Stimulated activated naive CD4-positive, alpha-beta T cell (primary cell): ENCODE data around the gene CRYBA1.
"Not testable (repeated sequence)": the region's sequence is repeated elsewhere in the genome, so short reads cannot be mapped to it uniquely, and the experiment has no call there.

ENCODE experiments used
- DNase-seq, 6 experiments: peaks; one replicate each; lab custom pipeline; 2025; lab: John Stamatoyannopoulos, UW

The CRYBA1 gene

DNA sequence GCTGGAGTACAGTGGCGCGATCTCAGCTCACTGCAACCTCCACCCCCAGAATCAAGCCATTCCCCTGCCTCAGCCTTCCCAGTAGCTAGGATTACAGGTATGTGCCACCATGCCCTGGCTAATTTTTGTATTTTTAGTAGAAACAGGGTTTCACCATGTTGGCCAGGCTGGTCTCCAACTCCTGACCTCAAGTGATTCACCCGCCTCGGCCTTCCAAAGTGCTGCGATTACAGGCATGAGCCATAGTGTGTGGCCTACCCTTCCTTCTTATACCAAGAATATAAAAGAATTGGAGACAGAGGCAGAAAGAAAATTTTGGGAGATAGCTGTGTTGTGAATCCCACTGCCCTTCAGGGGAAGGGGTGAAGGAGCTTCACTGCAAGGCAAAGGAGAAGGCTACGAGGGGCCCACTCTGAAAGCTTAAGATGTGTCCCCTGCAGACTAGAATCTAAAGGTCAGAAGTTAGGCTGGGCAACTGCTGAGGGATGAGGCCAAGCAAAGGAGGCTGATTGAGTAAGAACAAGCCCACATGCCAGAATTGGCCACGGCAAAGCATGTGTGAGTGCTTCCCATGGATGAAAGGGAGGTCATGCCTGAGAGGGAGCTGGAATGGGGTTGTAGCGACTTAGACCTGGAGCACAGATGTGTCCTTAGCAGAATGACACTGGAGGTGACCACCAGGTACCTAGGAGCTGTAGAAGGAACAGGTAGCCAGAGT is 8.4 kb upstream of the CRYBA1 start:
- DNase-seq: no peak

DNA sequence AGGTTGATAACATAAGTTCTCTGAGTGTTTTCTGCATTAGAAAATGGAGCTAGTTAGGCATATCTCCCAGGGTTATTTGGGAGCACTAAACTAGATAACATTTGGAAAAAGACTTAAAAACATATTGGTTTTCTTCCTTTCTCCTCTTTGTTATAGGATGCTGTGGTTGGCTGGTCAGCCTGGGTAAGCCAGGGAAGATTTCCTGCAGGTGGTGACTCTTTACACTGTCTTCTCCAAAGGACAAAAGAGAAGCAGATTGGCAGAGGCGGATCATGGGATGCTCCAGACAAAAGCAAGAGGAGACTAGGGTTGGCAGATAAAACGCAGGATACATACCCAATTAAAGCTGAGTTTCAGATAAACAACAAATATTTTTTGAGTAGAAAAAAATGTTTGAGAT is 6.2 kb upstream of the CRYBA1 start:
- DNase-seq: no peak

DNA sequence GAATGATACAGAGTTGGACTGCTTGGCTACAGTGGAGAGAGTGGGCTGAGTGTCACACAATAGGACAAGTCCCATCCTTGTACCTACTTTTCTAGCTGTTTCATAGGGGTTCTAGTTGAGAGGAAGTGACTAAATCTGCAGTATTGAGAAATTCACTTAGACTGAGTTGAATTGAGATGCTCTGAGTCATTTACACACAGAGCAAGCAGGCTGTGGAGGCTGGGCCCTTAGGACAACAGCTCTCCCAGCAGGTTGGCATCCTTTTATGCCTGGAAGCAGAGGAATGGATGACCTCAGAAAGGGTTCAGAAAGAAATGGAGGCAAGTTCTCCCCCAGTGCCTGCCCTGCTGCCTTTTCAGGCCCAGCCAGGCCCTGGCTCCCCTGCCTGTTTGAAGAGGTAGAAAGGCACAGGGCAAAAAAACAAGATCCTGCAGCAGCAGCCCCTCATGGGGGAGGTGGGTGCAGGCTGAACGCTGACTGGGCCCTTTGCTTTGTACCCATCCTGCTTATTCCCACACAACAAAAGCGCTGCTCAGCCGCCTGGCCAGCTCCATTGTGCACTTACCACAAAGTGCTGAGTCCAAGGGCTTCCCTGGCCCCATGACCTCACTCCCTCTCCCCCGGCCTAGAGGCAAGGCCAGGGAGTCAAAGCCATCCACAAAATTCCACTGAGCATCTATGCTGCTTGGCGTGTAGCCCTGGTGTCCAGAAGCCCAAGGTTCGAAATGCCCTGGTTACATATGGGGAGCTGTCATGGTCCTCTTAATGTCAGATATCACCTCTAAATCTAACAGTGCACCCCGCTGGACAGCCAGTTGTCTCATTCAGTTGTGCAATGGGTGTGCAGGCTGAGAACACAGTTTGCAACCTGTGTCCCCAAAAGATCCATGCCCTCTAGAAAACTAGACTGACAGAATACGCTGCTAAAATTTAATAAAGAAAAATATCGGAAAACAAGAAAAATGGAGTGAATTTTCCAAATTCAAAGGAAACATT is 5.4 kb upstream of the CRYBA1 start:
- DNase-seq: no peak

DNA sequence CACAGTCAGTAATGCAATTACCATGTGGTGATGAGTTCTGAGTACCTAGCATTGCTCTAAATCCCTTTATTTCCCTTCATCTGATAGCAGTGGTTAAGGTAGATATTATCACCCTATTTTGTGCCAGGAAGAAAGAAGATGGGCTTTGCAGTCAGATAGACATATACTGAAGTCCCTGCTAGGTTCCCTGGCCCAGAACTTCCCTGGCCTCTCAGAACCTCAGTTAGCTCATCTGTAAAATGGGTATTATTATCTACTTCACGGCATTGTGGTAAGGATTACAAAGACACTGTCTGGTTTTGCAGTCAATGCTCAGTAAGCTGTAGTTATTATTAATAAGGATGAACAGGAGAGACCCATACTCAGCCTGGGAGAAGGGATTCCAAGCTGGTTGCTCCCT is 4.6 kb upstream of the CRYBA1 start:
- DNase-seq: no peak

DNA sequence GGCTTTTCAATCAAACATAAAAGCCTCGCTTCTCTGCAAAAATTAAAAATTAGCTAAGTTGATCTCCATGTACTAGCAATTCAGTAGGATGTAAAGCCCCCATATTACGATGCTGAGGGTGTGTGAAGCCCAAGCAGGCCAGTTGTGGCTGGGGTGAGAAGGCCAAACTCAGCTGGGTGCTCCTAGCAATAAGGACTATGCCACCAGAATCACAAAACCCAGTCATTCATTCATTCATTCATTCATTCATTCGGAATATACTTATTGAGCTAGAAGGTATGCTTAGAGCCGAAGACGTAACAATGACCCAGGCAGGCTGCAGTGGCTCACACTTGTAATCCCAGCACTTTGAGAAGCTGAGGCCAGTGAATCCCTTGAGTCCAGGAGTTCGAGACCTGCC is 3.9 kb upstream of the CRYBA1 start:
- DNase-seq: no peak

DNA sequence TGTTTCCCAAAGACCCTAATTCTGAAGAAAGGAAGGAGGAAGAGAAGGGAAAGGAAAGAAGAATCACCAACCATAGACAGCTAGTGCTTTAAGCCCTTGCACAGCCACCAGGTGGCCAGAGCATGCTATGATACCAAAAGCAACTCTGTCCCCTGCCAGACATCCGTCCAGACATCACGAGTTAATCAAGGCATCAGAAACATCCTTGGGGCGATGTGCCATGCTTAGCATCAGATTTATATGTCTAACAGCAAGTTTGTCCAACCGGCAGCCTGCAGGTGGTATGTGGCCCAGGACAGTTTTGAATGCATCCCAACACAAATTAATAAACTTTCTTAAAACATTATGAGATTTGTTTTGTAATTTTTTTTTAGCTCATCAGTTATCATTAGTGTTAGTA is 2.9 kb upstream of the CRYBA1 start:
- DNase-seq: no peak

DNA sequence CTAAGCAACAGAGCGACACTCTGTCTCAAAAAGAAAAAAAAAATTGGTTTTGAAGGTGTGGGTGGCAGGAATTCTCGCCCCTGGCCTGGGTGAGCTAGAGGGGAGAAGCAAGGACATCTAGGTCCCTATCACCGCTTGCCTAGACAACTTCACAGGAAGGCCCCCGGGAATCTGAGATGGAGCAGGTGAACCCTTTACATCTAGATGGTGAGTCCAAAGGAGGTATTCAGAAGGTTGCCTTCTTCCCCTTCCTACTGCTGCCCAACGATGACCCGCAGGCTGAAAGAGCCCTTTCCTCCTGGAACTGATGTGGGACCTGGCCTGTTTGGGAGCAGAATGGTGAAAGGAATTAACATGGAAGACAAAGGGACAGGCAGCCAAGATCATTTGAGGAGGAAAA is 1.3 kb upstream of the CRYBA1 start:
- no peak for DNase-seq

DNA sequence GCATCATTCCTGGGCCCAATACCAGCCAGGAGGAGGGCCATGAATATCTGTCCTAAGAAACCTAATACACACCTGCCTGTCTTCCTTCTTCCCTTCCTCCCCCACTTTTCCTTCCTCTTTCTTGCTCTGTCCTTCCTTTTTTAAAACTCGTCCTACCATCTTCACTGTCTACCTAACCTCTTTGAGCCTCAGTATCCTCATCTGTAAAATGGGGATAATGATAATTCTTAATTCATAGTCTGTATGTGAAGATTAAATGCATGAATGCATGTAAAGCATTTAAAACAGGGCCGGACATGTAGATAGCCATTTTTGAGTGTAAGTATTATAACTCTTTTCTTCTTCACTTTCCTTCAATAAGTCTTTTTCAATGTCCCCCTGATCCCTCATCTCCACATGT is 560 bp downstream of the CRYBA1 start:
- DNase-seq: no peak

DNA sequence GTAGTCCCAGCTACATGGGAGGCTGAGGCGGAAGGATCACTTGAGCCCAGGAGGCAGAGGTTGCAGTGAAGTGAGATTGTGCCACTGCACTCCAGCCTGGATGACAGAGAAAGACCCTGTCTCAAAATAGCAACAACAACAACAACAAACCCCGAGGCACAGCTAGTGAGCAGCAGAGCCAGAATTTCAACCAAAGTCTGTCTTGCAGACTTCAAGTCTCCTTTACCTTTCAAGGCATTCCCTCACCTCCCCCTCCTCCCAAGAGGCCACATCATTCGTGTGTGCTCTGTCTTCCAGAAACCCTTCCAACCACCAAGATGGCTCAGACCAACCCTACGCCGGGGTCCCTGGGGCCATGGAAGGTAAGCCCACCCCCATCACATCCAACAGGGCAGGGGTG is 2.2 kb downstream of the CRYBA1 start:
- DNase-seq: no peak

DNA sequence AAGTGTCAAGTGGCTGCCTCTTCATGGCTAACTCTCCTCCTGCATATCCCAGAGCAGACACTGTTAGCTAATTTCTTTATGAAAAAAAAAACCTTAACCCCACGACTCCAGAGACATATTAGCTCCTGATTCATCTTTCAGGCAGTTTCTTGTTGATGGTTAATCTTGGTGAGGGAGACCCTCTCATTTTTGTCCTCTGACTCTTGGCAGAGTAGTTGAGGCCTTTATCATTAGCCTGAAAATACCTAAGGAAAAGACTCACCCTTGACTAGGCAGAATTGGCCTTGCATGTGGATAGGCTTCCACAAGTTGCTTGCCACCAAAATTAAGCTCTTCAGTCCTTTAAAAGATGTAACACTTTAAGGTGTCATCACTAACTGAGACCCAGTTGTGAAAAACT is 4.0 kb downstream of the CRYBA1 start:
- no peak for DNase-seq

DNA sequence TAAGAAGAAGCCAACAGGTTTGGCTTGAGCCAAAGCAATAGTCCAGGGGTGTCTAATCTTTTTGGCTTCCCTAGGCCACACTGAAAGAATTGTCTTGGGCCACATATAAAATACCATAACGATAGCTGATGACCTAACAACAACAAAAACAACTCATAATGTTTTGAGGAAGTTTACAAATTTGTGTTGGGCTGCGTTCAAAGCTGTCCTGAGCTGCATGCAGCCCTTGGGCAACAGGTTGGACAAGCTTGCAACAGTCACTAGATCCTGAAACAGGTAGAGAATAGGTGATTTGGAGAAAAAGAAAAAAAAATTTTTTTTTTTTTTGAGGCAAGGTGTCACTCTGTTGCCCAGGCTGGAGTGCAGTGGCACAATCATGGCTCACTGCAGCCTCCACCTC is 4.5 kb downstream of the CRYBA1 start:
- no peak for DNase-seq

DNA sequence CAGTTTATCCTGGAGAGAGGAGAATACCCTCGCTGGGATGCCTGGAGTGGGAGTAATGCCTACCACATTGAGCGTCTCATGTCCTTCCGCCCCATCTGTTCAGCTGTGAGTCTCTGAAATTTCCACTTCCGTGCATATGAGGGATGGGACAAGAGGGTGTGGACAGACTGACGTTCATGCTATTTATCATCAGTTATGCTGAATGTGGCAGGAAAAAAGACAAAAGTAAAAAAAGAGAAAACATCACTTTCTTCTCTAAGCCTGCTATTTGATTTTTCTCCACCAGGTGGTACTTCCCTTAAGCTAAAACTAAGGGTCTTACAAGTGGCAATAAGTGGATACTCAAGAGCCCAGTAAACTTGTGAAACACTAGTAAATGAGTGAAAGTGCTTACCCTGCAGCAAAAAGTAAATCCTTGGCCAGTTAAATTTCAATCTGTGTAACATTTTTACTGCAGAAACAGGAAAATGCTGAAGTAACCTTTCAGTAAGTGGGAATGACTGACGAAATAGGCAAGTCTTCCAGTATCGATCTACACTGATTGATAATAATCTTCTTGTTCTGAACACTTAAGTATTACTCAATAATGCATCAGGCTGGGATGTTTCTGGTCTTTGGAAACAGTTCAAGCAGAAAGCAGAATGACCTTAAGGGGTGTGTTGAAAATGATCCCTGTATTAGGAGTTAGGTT is 5.6 kb downstream of the CRYBA1 start:
- no peak for DNase-seq

DNA sequence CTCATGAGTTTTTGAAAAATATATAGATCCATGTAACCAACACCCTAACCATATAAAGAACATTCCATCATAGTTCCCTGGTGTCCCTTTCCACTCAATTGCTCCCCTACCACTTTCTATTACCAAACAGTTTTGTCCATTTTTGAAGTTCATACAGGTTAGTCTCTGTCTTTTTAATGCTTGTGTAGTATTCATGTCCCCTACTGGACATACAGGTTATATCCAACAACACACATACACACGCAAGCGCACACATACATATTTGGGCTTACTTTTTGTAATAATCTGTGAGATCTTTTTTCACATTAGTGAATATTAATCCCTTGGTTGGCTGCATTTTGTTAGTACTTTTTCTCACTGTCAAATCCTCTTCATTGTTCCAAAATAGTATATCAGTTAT is 6.4 kb downstream of the CRYBA1 start:
- no peak for DNase-seq

DNA sequence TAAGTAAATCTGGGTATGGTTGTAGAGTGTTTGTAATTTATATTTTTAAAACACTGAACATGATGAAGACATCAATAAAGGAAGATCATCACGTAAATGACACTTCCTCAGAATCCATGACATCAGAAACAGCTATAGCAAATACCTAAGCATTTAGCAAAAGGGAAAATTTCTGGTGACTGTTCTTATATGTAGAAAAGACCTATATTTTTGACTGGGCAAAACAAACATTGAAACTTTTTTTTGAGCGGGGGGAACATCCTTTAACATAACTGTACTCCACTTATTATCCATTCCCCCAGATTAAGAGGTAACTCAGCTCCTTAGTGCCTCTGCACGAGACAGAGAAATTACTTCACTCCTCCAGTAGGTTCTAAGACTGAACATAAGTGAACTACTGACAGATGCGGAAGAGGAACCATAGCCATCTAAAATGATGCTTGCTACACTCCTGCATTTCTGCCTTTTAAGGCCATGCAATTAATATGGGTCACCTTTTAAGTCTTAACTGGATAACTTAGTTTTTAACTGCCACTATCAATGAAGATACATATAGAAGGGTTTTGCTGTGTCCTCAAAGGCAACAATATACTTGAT is 9.4 kb downstream of the CRYBA1 start:
- DNase-seq: no peak

DNA sequence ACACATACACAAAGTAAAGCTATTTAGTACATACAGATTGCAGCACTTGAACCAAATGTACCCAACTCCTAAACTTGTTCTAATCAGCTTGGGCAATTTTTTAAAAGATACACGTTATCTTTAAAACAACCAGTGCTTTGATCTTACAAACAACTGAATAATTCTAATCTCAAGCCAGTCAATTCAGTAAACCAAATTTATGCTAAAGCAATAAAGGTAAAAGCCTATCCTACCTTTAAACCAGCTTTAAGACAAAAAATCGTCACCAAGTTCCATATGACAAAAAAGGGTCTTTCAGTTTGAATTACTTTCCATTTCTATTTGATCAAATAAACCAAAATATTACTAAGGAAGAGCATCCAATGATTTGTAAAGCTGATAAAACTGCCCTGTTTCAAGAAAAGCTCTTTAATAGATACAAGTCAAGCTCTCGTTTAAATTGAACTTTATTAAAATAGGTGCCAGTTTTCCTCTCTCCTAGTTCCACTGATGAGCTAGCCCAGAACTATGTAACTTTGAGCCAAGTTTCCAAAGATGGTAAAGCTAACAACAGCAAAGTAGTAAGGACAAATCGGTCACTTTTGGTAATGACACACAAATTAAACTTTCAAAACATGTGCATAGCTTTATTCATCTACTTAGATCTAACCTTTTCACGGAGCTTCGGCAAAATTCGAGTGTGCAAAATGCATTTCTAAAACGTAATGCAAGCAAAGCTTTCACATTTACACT is 10.2 kb downstream of the CRYBA1 start:
- no peak for DNase-seq

DNA sequence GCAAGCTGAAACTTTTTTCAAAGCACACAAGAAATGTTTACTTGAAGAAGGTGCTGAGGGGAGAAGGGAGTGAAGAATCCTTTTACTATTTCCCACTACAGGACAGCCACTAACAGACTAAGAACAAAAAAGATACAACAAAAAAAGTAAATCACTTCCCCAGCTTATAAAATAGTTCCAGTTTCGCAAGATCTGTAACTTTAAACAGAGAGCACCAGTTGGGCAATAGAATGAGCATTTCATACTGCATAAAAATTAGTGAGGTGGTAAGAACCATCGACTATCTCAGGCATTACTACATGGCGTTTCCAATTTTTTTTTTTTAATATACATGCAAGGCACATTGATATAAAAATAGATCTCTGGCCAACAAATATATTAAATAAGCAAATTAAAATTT is 11.1 kb downstream of the CRYBA1 start:
- DNase-seq: no peak

DNA sequence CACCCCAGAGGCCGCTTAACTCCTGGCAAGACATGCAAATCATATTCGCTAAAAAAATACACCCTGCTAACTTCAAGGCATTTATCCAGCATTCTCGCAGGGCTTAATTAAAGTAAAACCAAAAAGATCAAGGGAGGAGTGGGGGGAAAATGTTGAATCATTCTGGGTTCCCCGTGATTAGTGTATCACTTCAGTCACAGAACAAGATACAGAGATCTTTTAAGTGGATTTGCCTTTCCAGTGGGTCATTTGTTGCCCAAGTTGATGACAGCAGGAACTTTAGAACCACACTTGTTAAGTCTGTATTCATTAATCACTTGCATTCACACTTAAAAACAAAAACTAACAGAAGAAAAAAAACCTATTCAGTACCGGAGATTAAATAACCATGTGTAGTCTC is 17.3 kb downstream of the CRYBA1 start:
- DNase-seq: no peak

DNA sequence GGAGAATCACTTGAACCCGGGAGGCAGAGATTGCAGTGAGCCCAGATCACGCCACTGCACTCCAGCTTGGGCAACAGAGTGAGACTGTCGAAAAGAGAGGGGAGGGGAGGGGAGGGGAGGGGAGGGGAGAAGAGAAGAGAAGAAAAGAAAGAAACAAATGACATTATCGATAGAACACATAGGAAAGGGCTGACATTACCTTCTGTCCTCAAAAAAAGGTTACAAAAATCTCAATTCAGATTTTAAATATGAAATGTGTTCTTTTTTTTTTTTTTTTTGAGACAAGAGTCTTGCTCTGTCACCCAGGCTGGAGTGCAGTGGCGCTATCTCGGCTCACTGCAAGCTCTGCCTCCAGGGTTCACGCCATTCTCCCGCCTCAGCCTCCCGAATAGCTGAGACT is 25.3 kb downstream of the CRYBA1 start:
- not testable (repeated sequence) for DNase-seq

DNA sequence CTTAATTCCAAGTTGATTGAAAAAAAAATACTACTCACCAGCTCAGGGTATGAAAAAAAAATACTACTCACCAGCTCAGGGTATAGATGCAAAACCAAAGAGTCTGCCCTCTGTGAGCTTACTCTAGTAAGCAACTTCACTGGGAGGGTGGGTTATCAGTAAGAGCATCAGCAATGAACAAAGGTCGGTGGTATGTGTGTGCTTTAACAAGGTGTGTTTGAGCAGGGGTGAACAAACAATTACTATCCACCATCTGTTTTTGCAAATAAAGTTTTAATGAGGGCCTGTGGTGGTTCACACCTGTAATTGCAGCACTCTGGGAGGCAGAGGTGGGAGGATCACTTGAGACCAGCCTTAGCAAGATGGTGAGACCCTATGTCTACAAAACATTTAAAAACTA is 27.3 kb downstream of the CRYBA1 start:
- DNase-seq: no peak

DNA sequence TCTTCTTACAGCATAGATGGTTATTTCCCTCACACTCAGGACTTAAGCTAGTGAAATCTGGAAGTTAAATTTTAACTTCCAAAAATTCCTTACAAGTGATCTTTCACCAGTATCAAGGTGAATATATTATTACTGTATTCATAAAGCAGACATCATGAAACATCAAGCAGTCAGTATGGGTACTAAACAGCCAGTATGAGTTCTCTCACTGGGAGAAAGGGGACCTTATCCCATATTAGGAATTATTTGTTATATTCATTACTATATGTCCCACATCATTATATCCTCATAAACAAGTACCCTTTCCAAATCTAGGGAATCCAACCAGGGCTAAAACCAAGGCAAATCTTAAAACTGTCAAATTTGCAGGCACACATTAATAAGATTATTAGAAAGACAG is 32.0 kb downstream of the CRYBA1 start:
- DNase-seq: no peak

DNA sequence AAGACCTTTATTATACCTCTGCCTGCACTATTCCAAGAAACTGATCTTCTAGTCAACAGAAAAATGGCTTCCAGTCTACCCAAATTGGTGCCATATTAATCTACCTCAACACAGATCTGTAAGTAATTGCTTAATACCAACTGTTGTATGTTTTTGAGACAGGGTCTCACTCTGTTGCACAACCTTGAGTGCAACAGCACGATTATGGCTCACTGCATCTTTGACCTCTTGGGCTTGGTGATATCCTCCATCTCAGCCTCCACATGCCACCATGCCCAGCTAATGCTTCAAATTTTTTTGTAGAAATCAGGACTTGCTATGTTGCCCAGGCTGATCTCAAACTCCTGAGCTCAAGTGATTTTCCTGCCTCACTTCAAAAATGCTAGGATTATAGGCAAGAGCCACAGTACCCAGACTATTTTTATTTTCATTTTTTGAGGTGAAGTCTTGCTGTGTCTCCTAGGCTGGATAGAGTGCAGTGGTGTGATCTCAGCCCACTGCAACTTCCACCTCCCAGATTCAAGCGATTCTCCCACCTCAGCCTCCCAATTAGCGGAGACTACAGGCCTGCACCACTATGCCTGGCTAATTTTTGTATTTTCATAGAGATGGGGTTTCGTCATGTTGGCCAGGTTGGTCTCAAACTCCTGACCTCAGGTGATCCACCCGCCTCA is 32.9 kb downstream of the CRYBA1 start:
- no peak for DNase-seq
